Left lung (tissue), 10 donors: ENCODE measurements around the gene ELFN1. TPM values are rescaled to one million over a fixed set of nuclear protein-coding genes. Genes with fewer than 3 reads are reported as not detected.

ENCODE experiments used
- ATAC-seq: fragments of 200-7000 bp; cut with Tn5 transposase; one replicate; pipeline ENCODE4 v1.9.1; 2020; ENCODE audit warnings: moderate library complexity
- DNase-seq, 4 donors: peaks; one replicate each; pipeline ENCODE4 v3.0.0-alpha.2; 2013 to 2020
- H3K27ac ChIP-seq, 2 donors: fragments of 200-600 bp; sonication (generic) in 1 of 2; one replicate each; pipeline versions ENCODE4 v1.5.0 to v1.8.0; 2020 to 2021
- H3K27me3 ChIP-seq, 2 donors: fragments of 200-600 bp; sonication (generic) in 1 of 2; one replicate each; pipeline versions ENCODE4 v1.5.0 to v1.8.0; 2020 to 2021
- H3K36me3 ChIP-seq, 2 donors: fragments of 200-600 bp; sonication (generic) in 1 of 2; one replicate each; pipeline versions ENCODE4 v1.5.0 to v1.8.0; 2020 to 2021
- H3K4me1 ChIP-seq, 2 donors: fragments of 200-600 bp; one replicate each; pipeline ENCODE4 v1.8.0; 2021
- H3K4me3 ChIP-seq, 2 donors: fragments of 200-600 bp; sonication (generic) in 1 of 2; one replicate each; pipeline versions ENCODE4 v1.5.0 to v1.8.0; 2020 to 2021; ENCODE audit warnings: mild to moderate bottlenecking in 1 of 2
- H3K9me3 ChIP-seq, 2 donors: fragments of 200-600 bp; sonication (generic) in 1 of 2; one replicate each; pipeline versions ENCODE4 v1.5.0 to v1.8.0; 2020 to 2021
- CTCF ChIP-seq, 2 donors: fragments of 200-600 bp; sonication (generic) in 1 of 2; IDR thresholded peaks; one replicate each; pipeline versions ENCODE4 v1.5.0 to v1.8.0; 2021; ENCODE audit warnings: antibody characterized with exemption in 2 of 2
- intact Hi-C, 2 donors: fragments of 100-400 bp; cut with DNase I; formaldehyde crosslinking; loops; one replicate each; pipeline versions ENCODE4 v1.11.2 to v1.14.2; 2022
- polyA plus RNA-seq, 6 donors: library from polyadenylated mRNA; unstranded; fragments of 120-200 nt; gene quantifications; one replicate each; pipeline ENCODE4 v1.2.1, GENCODE V29; 2013; ENCODE audit not compliant: insufficient read length in 6 of 6
- total RNA-seq, 2 donors: library from RNA; stranded (reverse); fragmentation: NEBNext Ultra II Directional; extraction: Animal tissue kit (Norgen Biotek cat#: 25700); gene quantifications; one replicate each; pipeline ENCODE4 v1.2.1, GENCODE V29; 2021
- donor health status: DM: no; HTN: yes; CAD: no.
- donor health status: DM: no; HTN: no; CAD: no.

The ELFN1 gene
- total and polyA plus RNA-seq, 8 donors, result 1.5 to 4.0 (median 2.7) TPM

GRCh38 chr7:1654738-1655475, 15.2 kb upstream of the ELFN1 start:
- TF ChIP-seq CTCF (IDR thresholded peaks at IDR 0.05), result no peak
- H3K9me3 ChIP-seq, result no peaks in the 10 kb centered on the region
- no peak for ATAC-seq
- no peak overlapping the region for H3K4me3 ChIP-seq
- peaks cover 0 to 77% of the 10 kb centered on the region in 2 donors for H3K27me3 ChIP-seq
- no peaks in the 10 kb centered on the region for H3K4me1 ChIP-seq
- H3K36me3 ChIP-seq, result no peaks in the 10 kb centered on the region
- H3K27ac ChIP-seq, result no peak overlapping the region
- DNase-seq, result peak in 1 of 4 donors; percentile 72
- intact Hi-C loops, result no loop called here

GRCh38 chr7:1659696-1660095, 10.4 kb upstream of the ELFN1 start:
- Histone ChIP-seq H3K27ac (no peak overlapping the region), H3K4me1 (peaks cover 8 to 10% of the 10 kb centered on the region in 2 donors), H3K27me3 (peaks cover 12 to 95% of the 10 kb centered on the region in 2 donors), H3K4me3 (no peak overlapping the region), H3K36me3 (no peaks in the 10 kb centered on the region), H3K9me3 (no peaks in the 10 kb centered on the region)
- intact Hi-C loops, result loop anchor here in 1 of 2 donors (10.0 kb wide), 1 partner anchor 545 kb away; no protein-coding TSS in a partner anchor
- ATAC-seq, result no peak
- no peak for TF ChIP-seq CTCF (IDR thresholded peaks at IDR 0.05)
- no peak for DNase-seq

GRCh38 chr7:1661461-1661860, 8.6 kb upstream of the ELFN1 start:
- intact Hi-C loops, result loop anchor here in 1 of 2 donors (10.0 kb wide), 1 partner anchor 543 kb away; no protein-coding TSS in a partner anchor
- Histone ChIP-seq H3K9me3 (no peaks in the 10 kb centered on the region), H3K27me3 (peaks cover 24 to 95% of the 10 kb centered on the region in 2 donors), H3K4me3 (no peak overlapping the region), H3K36me3 (no peaks in the 10 kb centered on the region), H3K27ac (no peak overlapping the region), H3K4me1 (peaks cover 13 to 26% of the 10 kb centered on the region in 2 donors)
- DNase-seq (no peak), ATAC-seq (no peak)
- TF ChIP-seq CTCF (IDR thresholded peaks at IDR 0.05), result no peak

GRCh38 chr7:1662101-1662500, 8.0 kb upstream of the ELFN1 start:
- no peaks in the 10 kb centered on the region for H3K9me3 ChIP-seq
- no peaks in the 10 kb centered on the region for H3K36me3 ChIP-seq
- DNase-seq (peak in 2 of 4 donors; percentile 11 to 31), ATAC-seq (no peak)
- H3K27ac ChIP-seq, result no peak overlapping the region
- no peak for TF ChIP-seq CTCF (IDR thresholded peaks at IDR 0.05)
- intact Hi-C loops, result loop anchor here in 1 of 2 donors (10.0 kb wide), 1 partner anchor 543 kb away; no protein-coding TSS in a partner anchor
- H3K4me1 ChIP-seq, result peaks cover 19 to 33% of the 10 kb centered on the region in 2 donors
- no peak overlapping the region for H3K4me3 ChIP-seq
- H3K27me3 ChIP-seq, result peaks cover 29 to 95% of the 10 kb centered on the region in 2 donors

GRCh38 chr7:1662767-1663166, 7.3 kb upstream of the ELFN1 start:
- peaks cover 23 to 39% of the 10 kb centered on the region in 2 donors for H3K4me1 ChIP-seq
- H3K27ac ChIP-seq, result no peak overlapping the region
- no peaks in the 10 kb centered on the region for H3K9me3 ChIP-seq
- ATAC-seq (no peak), DNase-seq (peak in 1 of 4 donors; percentile 60)
- intact Hi-C loops, result loop anchor here in 1 of 2 donors (10.0 kb wide), 1 partner anchor 542 kb away; no protein-coding TSS in a partner anchor
- no peak overlapping the region for H3K4me3 ChIP-seq
- no peaks in the 10 kb centered on the region for H3K36me3 ChIP-seq
- no peak for TF ChIP-seq CTCF (IDR thresholded peaks at IDR 0.05)
- peaks cover 35 to 95% of the 10 kb centered on the region in 2 donors for H3K27me3 ChIP-seq
